ENCODE data around the gene UBL3. TPM values are rescaled to one million over a fixed set of nuclear protein-coding genes. Genes with fewer than 3 reads are reported as not detected.

Gene UBL3
- total RNA-seq, 1 experiment from 2014 or later = 19.0 TPM

DNA sequence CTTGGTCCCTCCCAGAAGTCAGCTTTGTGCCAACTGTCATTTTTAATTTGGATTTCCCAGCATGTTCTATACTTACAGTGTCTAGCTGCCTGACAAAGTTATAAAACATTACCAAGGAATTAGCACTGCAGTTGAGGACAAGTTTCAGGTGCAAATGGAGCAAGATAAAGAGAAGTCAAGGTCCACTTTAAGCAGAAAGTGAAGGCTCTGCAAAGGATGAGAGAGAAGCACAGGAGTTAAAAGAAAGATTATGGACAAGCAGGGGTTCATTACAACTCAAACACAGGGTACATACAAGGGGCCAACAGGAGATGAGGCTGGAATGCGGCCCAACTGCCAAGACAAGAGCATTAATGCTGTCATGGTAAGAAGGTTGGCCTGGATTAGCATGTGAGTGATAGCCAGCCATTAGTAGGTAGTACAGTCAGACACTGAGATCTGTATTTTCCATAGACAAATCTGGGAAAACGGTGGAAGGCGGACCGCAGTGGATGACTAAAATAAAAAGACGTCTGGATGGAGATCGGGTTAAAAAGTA, 17.6 kb downstream of the UBL3 start:
- Histone ChIP-seq H4K5ac (ENCODE audit: insufficient read length, low read depth, low read length) (no peak overlapping the region), H3K4ac (ENCODE audit: low read depth, low read length) (no peak overlapping the region), H3T11ph (ENCODE audit: low read length) (no peak overlapping the region), H3K79me1 (ENCODE audit: insufficient read depth, low read depth, low read length, poor library complexity, severe bottlenecking) (peaks cover 3% of the 10 kb centered on the region), H3K56ac (ENCODE audit: insufficient read length, low read depth, low read length) (no peak overlapping the region), H2BK5ac (ENCODE audit: insufficient read length, low read length) (no peak overlapping the region), H3K23me2 (ENCODE audit: insufficient read length, low read depth, low read length, poor library complexity, severe bottlenecking) (no peaks in the 10 kb centered on the region), H2AK5ac (ENCODE audit: insufficient read length, low read length) (no peak overlapping the region), H4K20me1 (ENCODE audit: control insufficient read depth, insufficient read depth, insufficient read length) (no peaks in the 10 kb centered on the region), H3K27me3 (ENCODE audit: insufficient read depth, low read length) (no peaks in the 10 kb centered on the region), H4K91ac (ENCODE audit: insufficient read length, low read depth, low read length) (no peak overlapping the region), H2BK15ac (ENCODE audit: low read depth, low read length) (no peak overlapping the region), H3K9me3 (ENCODE audit: control insufficient read depth, low read depth, low read length) (no peaks in the 10 kb centered on the region), H3K23ac (ENCODE audit: insufficient read length, low read depth, low read length) (no peak overlapping the region), H3K18ac (ENCODE audit: insufficient read length, low read depth, low read length) (no peak overlapping the region), H3K9ac (ENCODE audit: extremely low read depth, insufficient read length, low read length) (no peak overlapping the region), H3K27ac (ENCODE audit: insufficient read length, low read depth, low read length) (no peak overlapping the region), H3K4me2 (ENCODE audit: insufficient read depth, insufficient read length, low read length) (no peak overlapping the region), H2BK20ac (ENCODE audit: low read depth, low read length, poor library complexity, severe bottlenecking) (no peak overlapping the region), H3K4me1 (ENCODE audit: insufficient read depth, low read length) (no peaks in the 10 kb centered on the region; the same call in 1 of the 2 replicates), H3K14ac (ENCODE audit: insufficient read depth, low read length) (no peak overlapping the region), H2BK12ac (ENCODE audit: insufficient read length, low read depth, low read length) (no peak overlapping the region), H3K79me2 (ENCODE audit: insufficient read depth, low read length) (peaks cover 4% of the 10 kb centered on the region; the same call in 1 of the 2 replicates), H4K8ac (replicated peaks; ENCODE audit: insufficient read length, low read depth, low read length) (no peak overlapping the region), H2BK120ac (ENCODE audit: low read depth, low read length, poor library complexity, severe bottlenecking) (no peak overlapping the region), H2AFZ (ENCODE audit: low read length) (no peak overlapping the region)
- TF ChIP-seq, protein P1, sequence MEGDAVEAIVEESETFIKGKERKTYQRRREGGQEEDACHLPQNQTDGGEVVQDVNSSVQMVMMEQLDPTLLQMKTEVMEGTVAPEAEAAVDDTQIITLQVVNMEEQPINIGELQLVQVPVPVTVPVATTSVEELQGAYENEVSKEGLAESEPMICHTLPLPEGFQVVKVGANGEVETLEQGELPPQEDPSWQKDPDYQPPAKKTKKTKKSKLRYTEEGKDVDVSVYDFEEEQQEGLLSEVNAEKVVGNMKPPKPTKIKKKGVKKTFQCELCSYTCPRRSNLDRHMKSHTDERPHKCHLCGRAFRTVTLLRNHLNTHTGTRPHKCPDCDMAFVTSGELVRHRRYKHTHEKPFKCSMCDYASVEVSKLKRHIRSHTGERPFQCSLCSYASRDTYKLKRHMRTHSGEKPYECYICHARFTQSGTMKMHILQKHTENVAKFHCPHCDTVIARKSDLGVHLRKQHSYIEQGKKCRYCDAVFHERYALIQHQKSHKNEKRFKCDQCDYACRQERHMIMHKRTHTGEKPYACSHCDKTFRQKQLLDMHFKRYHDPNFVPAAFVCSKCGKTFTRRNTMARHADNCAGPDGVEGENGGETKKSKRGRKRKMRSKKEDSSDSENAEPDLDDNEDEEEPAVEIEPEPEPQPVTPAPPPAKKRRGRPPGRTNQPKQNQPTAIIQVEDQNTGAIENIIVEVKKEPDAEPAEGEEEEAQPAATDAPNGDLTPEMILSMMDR (conservative IDR thresholded peaks at IDR 0.05) = no peak
- no peaks in the 10 kb centered on the region for H3K27me3 Mint-ChIP-seq (ENCODE audit: low read depth)
- H3K27ac Mint-ChIP-seq = peak overlapping the region in 1 of 3 experiments; percentile 13; a peak in 3 of 7 replicates
- H3K36me3 Mint-ChIP-seq (ENCODE audit: insufficient read depth in 1 of 3, low read depth in 3 of 3) = peaks cover 20 to 45% (median 35%) of the 10 kb centered on the region in 3 experiments
- peaks cover 16 to 31% of the 10 kb centered on the region in 2 experiments for H3K9me3 Mint-ChIP-seq
- H3K4me1 Mint-ChIP-seq = peaks cover 26 to 27% of the 10 kb centered on the region in 2 experiments
- WGBS (ENCODE audit: extremely low coverage, insufficient read length, low lambda C conversion rate) = 100% methylated on average over 4 of the region's 6 CpGs
- H3K4me3 Mint-ChIP-seq = no peak overlapping the region
- DNase-seq = no peak
